SU-DHL-6 (cell line): Measurements from ENCODE around the gene ZBTB8OS.

Experiments used
- CTCF ChIP-seq: fragments of 200-600 bp; sonication (generic); IDR thresholded peaks from one replicate; pipeline ENCODE4 v1.5.1; 2017; ENCODE audit warnings: antibody characterized with exemption, mild to moderate bottlenecking, low read length, moderate library complexity; ENCODE audit not compliant: insufficient read depth, poor library complexity, severe bottlenecking
- EZH2phosphoT487 ChIP-seq: fragments of 200-600 bp; sonication (generic), shearing (Covaris generic); conservative IDR thresholded peaks from 2 replicates; pipeline ENCODE4 v1.6.1; 2018; ENCODE audit warnings: mild to moderate bottlenecking, antibody characterized with exemption, low read length, moderate library complexity, mixed read lengths

DNA sequence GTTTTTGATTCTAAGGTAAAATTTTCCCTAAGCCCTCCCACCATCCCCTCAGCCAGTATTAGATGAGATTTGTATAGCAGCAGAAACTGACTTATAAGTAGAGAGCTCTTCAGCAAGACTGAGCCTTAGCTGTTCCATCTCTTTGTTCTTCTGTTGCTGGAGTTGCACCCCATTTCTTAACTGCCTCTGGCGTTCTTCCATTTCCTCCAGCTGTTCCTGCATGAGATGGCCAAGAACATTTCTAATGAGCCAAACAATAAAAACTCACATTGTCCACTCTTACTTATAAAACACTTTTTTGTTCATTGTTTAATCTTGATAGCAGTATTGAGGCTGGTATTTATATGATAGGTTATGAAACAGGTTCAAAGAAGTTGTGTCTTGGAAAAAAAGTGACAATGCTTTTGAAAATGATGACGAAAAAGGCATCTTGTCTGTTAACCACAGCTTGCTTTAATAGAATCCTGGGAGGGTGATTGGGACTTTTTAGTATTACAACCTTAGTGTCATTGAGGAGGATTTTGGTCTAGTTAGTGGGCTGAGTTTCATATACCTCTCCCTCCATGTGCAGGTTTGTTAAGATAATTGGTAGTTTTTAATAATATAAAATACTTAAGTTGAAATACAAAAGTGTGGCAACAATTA is 33.9 kb upstream of the ZBTB8OS start:
- TF ChIP-seq CTCF (no peak), EZH2phosphoT487 (no peak)
